Measurements from ENCODE around the gene CELF4. TPM values are rescaled to one million over a fixed set of nuclear protein-coding genes. Genes with fewer than 3 reads are reported as not detected.

Gene CELF4
- total and polyA plus RNA-seq, 10 of the 15 experiments (the other 5 are each of a cell fraction or from before 2014, with no cell fraction given): 0.03 to 0.32 TPM; not detected in 8

- 29% methylated on average over 5 of the region's 5 CpGs for WGBS (ENCODE audit: insufficient coverage, insufficient replicate concordance, low lambda C conversion rate, missing lambda C conversion rate)
- Histone ChIP-seq H3K27me3 (replicated peaks in 1 of 2; ENCODE audit: control insufficient read depth in 2 of 2, insufficient read depth in 2 of 2, low read length in 1 of 2) (no peaks in the 10 kb centered on the region; a peak in 1 of 4 replicates), H3K4me3 (no peak overlapping the region), H3K4me2 (ENCODE audit: control insufficient read depth, insufficient read depth) (no peak overlapping the region), H3K9me3 (replicated peaks; ENCODE audit: control insufficient read depth, insufficient read depth, low read length) (no peaks in the 10 kb centered on the region), H2AFZ (ENCODE audit: control insufficient read depth, low read depth, low read length) (no peak overlapping the region), H3K27ac (ENCODE audit: control insufficient read depth, insufficient read depth) (no peak overlapping the region), H3K36me3 (ENCODE audit: control insufficient read depth in 2 of 2, insufficient read depth in 2 of 2, low read length in 1 of 2) (no peaks in the 10 kb centered on the region), H3K4me1 (ENCODE audit: control insufficient read depth, insufficient read depth, low read length) (no peaks in the 10 kb centered on the region), H3K79me2 (ENCODE audit: control insufficient read depth, insufficient read depth, low read length) (no peaks in the 10 kb centered on the region), H4K20me1 (ENCODE audit: control insufficient read depth, insufficient read depth) (no peaks in the 10 kb centered on the region), H3K9ac (ENCODE audit: control insufficient read depth, insufficient read depth, low read length) (no peak overlapping the region)
- RAD21 ChIA-PET (ENCODE audit: unreplicated experiment): no interaction called here
- BruUV-seq (replicated peaks): no TSS peak
- intact Hi-C loops (cut with micrococcal nuclease; ENCODE audit: unreplicated experiment) (no loop called here), in situ Hi-C loops (cut with MboI) (no loop called here)
- CTCF ChIA-PET: no interaction called here
- DNase-seq (ENCODE audit: low read depth, low spot score) (no peak), ATAC-seq (no peak), FAIRE-seq (no peak)
- POLR2A ChIA-PET: no interaction called here
- SMC1A ChIA-PET (ENCODE audit: uncharacterized antibody, unreplicated experiment): interaction anchor here (0.8 kb wide), 1 partner anchor 9 kb away, joined by 4 read pairs; no protein-coding TSS in a partner anchor
- no peak for TF ChIP-seq SUZ12 (IDR thresholded peaks at IDR 0.05; ENCODE audit: unreplicated experiment)
- TF ChIP-seq, protein P1, sequence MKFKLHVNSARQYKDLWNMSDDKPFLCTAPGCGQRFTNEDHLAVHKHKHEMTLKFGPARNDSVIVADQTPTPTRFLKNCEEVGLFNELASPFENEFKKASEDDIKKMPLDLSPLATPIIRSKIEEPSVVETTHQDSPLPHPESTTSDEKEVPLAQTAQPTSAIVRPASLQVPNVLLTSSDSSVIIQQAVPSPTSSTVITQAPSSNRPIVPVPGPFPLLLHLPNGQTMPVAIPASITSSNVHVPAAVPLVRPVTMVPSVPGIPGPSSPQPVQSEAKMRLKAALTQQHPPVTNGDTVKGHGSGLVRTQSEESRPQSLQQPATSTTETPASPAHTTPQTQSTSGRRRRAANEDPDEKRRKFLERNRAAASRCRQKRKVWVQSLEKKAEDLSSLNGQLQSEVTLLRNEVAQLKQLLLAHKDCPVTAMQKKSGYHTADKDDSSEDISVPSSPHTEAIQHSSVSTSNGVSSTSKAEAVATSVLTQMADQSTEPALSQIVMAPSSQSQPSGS (IDR thresholded peaks at IDR 0.05; ENCODE audit: low read length): no peak
- TF ChIP-seq MLLT1 (IDR thresholded peaks at IDR 0.05): no peak
- TF ChIP-seq CHD1 (IDR thresholded peaks at IDR 0.05; ENCODE audit: low read depth, low read length): no peak
- no peak for TF ChIP-seq SMC3 (IDR thresholded peaks at IDR 0.05; ENCODE audit: borderline replicate concordance, low read length)
- TF ChIP-seq POLR2AphosphoS5 (IDR thresholded peaks at IDR 0.05; ENCODE audit: low read length): no peak
- no peak for TF ChIP-seq E4F1 (IDR thresholded peaks at IDR 0.05; ENCODE audit: borderline replicate concordance, partially characterized antibody)
- TF ChIP-seq RCOR1 (conservative IDR thresholded peaks at IDR 0.05; ENCODE audit: low read depth, low read length): no peak
- TF ChIP-seq PAX5 (IDR thresholded peaks at IDR 0.05; ENCODE audit: borderline replicate concordance, low read depth, low read length): no peak
- TF ChIP-seq RB1 (IDR thresholded peaks at IDR 0.05; ENCODE audit: borderline replicate concordance): no peak
- TF ChIP-seq EGR1 (IDR thresholded peaks at IDR 0.05; ENCODE audit: borderline replicate concordance in 1 of 2, low read depth in 2 of 2, low read length in 2 of 2): no peak
- TF ChIP-seq, protein P2, sequence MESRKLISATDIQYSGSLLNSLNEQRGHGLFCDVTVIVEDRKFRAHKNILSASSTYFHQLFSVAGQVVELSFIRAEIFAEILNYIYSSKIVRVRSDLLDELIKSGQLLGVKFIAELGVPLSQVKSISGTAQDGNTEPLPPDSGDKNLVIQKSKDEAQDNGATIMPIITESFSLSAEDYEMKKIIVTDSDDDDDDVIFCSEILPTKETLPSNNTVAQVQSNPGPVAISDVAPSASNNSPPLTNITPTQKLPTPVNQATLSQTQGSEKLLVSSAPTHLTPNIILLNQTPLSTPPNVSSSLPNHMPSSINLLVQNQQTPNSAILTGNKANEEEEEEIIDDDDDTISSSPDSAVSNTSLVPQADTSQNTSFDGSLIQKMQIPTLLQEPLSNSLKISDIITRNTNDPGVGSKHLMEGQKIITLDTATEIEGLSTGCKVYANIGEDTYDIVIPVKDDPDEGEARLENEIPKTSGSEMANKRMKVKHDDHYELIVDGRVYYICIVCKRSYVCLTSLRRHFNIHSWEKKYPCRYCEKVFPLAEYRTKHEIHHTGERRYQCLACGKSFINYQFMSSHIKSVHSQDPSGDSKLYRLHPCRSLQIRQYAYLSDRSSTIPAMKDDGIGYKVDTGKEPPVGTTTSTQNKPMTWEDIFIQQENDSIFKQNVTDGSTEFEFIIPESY (IDR thresholded peaks at IDR 0.05): no peak
Measured at GRCh38 chr18:37611614-37612279, 46.1 kb upstream of the CELF4 start.

Data from GM12878 (cell line).